OCI-LY3 (cell line): ENCODE results near the gene DHX36.

Experiments used
- CTCF ChIP-seq: fragments of 200-600, 300-600 bp; sonication (generic); IDR thresholded peaks from 2 replicates; pipeline ENCODE4 v1.5.1; 2014; ENCODE audit warnings: antibody characterized with exemption, low read length, low read depth
- EZH2phosphoT487 ChIP-seq: fragments of 200-600 bp; shearing (Covaris generic); IDR thresholded peaks from 2 replicates; pipeline ENCODE4 v1.6.1; 2018; ENCODE audit warnings: antibody characterized with exemption, mixed run types, low read depth

- TF ChIP-seq CTCF = no peak
- no peak for TF ChIP-seq EZH2phosphoT487
Measured at GRCh38 chr3:154229217-154229590, 95.1 kb downstream of the DHX36 start.
